ENCODE measurements around the gene PUM2.

- no peak for TF ChIP-seq CTCF (IDR thresholded peaks at IDR 0.05)
- TF ChIP-seq MLX (CRISPR knock-in tag; IDR thresholded peaks at IDR 0.05), result no peak
- TF ChIP-seq EMX1 (CRISPR knock-in tag; IDR thresholded peaks at IDR 0.05), result no peak
- no peak for TF ChIP-seq KAT7 (CRISPR knock-in tag; IDR thresholded peaks at IDR 0.05; ENCODE audit: borderline replicate concordance)
- no peak for TF ChIP-seq CREM (CRISPR knock-in tag; IDR thresholded peaks at IDR 0.05)
- TF ChIP-seq RELA (CRISPR knock-in tag; IDR thresholded peaks at IDR 0.05; ENCODE audit: borderline replicate concordance), result no peak
- no peak for TF ChIP-seq CREB1 (CRISPR knock-in tag; IDR thresholded peaks at IDR 0.05)
- no peak for TF ChIP-seq SP1 (CRISPR knock-in tag; conservative IDR thresholded peaks at IDR 0.05)
- TF ChIP-seq ZNF138 (CRISPR knock-in tag; conservative IDR thresholded peaks at IDR 0.05), result no peak
- no peak for TF ChIP-seq NR1H2 (CRISPR knock-in tag; IDR thresholded peaks at IDR 0.05)
- no peak for TF ChIP-seq MAX (CRISPR knock-in tag; IDR thresholded peaks at IDR 0.05)
- TF ChIP-seq ESRRA (CRISPR knock-in tag; IDR thresholded peaks at IDR 0.05; ENCODE audit: borderline replicate concordance), result no peak
These were observed 119.5 kb downstream of the PUM2 start for GRCh38 chr2:20231159-20231558.
